GM12878 (cell line): Measurements from ENCODE around the gene RNF121. TPM values are rescaled to one million over a fixed set of nuclear protein-coding genes. Genes with fewer than 3 reads are reported as not detected.

Experiments used
- BCL11A ChIP-seq: IDR thresholded peaks from 2 replicates; pipeline ENCODE4 v1.6.1; 2011; ENCODE audit warnings: low read depth, low read length
- KLF5 ChIP-seq: fragments of 450-650 bp; IDR thresholded peaks from 2 replicates; pipeline ENCODE4 v1.6.1; 2014; ENCODE audit warnings: mild to moderate bottlenecking; ENCODE audit not compliant: partially characterized antibody
- MXI1 ChIP-seq: fragments of 150-350 bp; IDR thresholded peaks from 2 replicates; pipeline ENCODE4 v1.6.1; 2011; ENCODE audit warnings: low read depth, mild to moderate bottlenecking, inconsistent platforms, low read length, improper control_type of control experiment
- NBN ChIP-seq: fragments of 450-650 bp; IDR thresholded peaks from 2 replicates; pipeline ENCODE4 v1.6.1; 2016
- NFYA ChIP-seq: IDR thresholded peaks from 2 replicates; pipeline ENCODE4 v1.6.1; 2011; ENCODE audit warnings: low read depth, mild to moderate bottlenecking, low read length, improper control_type of control experiment, borderline replicate concordance
- PAX5 ChIP-seq: IDR thresholded peaks from 2 replicates; pipeline ENCODE4 v1.6.1; 2011; ENCODE audit warnings: low read depth, low read length, borderline replicate concordance
- PAX8 ChIP-seq: fragments of 450-650 bp; IDR thresholded peaks from 2 replicates; pipeline ENCODE4 v1.6.1; 2017; ENCODE audit warnings: mild to moderate bottlenecking, moderate library complexity
- RBBP5 ChIP-seq: fragments of 200-600 bp; sonication (generic); conservative IDR thresholded peaks from 2 replicates; pipeline ENCODE4 v1.6.1; 2016
- SMAD5 ChIP-seq: IDR thresholded peaks from 2 replicates; pipeline ENCODE4 v1.6.1; 2016; ENCODE audit warnings: antibody characterized with exemption, low read depth
- SPI1 ChIP-seq: IDR thresholded peaks from 2 replicates; pipeline ENCODE4 v1.6.1; 2011; ENCODE audit warnings: low read depth, mild to moderate bottlenecking, low read length, moderate library complexity, borderline replicate concordance; ENCODE audit not compliant: insufficient read depth
- SREBF1 ChIP-seq: IDR thresholded peaks from 2 replicates; pipeline ENCODE4 v1.6.1; 2012; ENCODE audit warnings: mild to moderate bottlenecking, low read length
- WRNIP1 ChIP-seq: IDR thresholded peaks from 2 replicates; pipeline ENCODE4 v1.6.1; 2011; ENCODE audit warnings: low read depth, low read length, improper control_type of control experiment, borderline replicate concordance
- polyA plus RNA-seq, 11 experiments: library from polyadenylated mRNA; depleted of rRNA in 4 of 11; unstranded in 6 of 11; stranded (reverse) in 5 of 11; fragments of >200 nt; fragmentation: Nextera tagmentation in 4 of 11; fragmentation: Illumina TruSeq in 1 of 11; extraction: Ambion mirVana in 4 of 11; extraction: Trizol in 1 of 11; gene quantifications; 1 replicate in 1 of 11; 2 replicates in 10 of 11; pipeline versions ENCODE4 v1.2.1 to v1.2.3, GENCODE V29; 2011 to 2016; ENCODE audit warnings: inconsistent platforms in 2 of 11, missing spikeins in 2 of 11, low read depth in 1 of 11
- total RNA-seq, 4 experiments: library from RNA; depleted of rRNA in 3 of 4; stranded (reverse); fragments of >200 nt in 3 of 4; fragmentation: Illumina TruSeq in 1 of 4; extraction: Trizol in 1 of 4; gene quantifications; 2 replicates each; pipeline versions ENCODE4 v1.2.1 to v1.2.3, GENCODE V29; 2013 to 2021
- TF ChIP-seq, protein P1 (sequence below): IDR thresholded peaks from 2 replicates; pipeline ENCODE4 v1.6.1; 2011; ENCODE audit warnings: low read depth, mild to moderate bottlenecking, low read length, moderate library complexity, borderline replicate concordance; ENCODE audit errors: extremely low read depth
- TF ChIP-seq, protein P2 (sequence below): fragments of 450-650 bp; IDR thresholded peaks from 2 replicates; pipeline ENCODE4 v1.6.1; 2017; ENCODE audit warnings: low read depth, mild to moderate bottlenecking, moderate library complexity
- TF ChIP-seq, protein P3 (sequence below): fragments of 450-650 bp; IDR thresholded peaks from 2 replicates; pipeline ENCODE4 v1.6.1; 2017; ENCODE audit warnings: mild to moderate bottlenecking, low read depth, inconsistent platforms; ENCODE audit not compliant: poor library complexity, severe bottlenecking
- TF ChIP-seq, protein P4 (sequence below), 3 experiments: IDR thresholded peaks in 2 of 3; conservative IDR thresholded peaks in 1 of 3; 2 replicates each; pipeline ENCODE4 v1.5.1; 2011; ENCODE audit warnings: low read depth in 3 of 3, low read length in 3 of 3, mild to moderate bottlenecking in 3 of 3, control low read depth in 2 of 3, moderate library complexity in 2 of 3, inconsistent platforms in 1 of 3, mixed read lengths in 1 of 3; ENCODE audit not compliant: control insufficient read depth in 2 of 3, insufficient read depth in 1 of 3; ENCODE audit errors: extremely low read depth in 1 of 3
- TF ChIP-seq, protein P5 (sequence below): IDR thresholded peaks from 2 replicates; pipeline ENCODE4 v1.6.1; 2012; ENCODE audit warnings: low read depth, low read length, improper control_type of control experiment
- TF ChIP-seq, protein P6 (sequence below): IDR thresholded peaks from 2 replicates; pipeline ENCODE4 v1.6.1; 2012; ENCODE audit warnings: low read depth, low read length, improper control_type of control experiment
- TF ChIP-seq, protein P7 (sequence below): fragments of 450-650 bp; conservative IDR thresholded peaks from 2 replicates; pipeline ENCODE4 v1.6.1; 2017; ENCODE audit warnings: mild to moderate bottlenecking, moderate library complexity

RNF121 gene
- total and polyA plus RNA-seq, 10 of the 15 experiments (the other 5 are each of a cell fraction or from before 2014, with no cell fraction given): 8.6 to 73.7 (median 32.7) TPM

DNA sequence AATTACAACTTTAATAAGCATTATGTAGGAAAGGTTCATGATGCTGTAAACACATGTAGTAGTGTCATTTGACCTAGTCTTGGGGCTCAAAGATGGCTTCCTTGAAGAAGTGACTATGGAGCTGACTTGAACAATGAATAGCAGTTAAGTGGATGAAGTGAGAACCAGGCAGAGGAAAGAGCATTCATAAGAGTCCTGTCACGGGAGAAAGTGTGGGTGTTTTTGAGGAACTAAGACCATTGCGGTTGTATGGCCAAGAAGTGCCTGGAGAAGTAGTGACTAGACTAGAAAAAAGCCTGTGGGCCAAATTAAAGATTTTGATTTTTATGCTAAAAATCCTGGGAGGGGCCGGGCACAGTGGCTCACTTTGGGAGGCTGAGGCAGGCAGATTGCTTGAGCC lies 62.6 kb downstream of the RNF121 start (continued):
- TF ChIP-seq, protein P1, sequence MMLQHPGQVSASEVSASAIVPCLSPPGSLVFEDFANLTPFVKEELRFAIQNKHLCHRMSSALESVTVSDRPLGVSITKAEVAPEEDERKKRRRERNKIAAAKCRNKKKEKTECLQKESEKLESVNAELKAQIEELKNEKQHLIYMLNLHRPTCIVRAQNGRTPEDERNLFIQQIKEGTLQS: no peak
- TF ChIP-seq, protein P2, sequence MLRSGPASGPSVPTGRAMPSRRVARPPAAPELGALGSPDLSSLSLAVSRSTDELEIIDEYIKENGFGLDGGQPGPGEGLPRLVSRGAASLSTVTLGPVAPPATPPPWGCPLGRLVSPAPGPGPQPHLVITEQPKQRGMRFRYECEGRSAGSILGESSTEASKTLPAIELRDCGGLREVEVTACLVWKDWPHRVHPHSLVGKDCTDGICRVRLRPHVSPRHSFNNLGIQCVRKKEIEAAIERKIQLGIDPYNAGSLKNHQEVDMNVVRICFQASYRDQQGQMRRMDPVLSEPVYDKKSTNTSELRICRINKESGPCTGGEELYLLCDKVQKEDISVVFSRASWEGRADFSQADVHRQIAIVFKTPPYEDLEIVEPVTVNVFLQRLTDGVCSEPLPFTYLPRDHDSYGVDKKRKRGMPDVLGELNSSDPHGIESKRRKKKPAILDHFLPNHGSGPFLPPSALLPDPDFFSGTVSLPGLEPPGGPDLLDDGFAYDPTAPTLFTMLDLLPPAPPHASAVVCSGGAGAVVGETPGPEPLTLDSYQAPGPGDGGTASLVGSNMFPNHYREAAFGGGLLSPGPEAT: peak; percentile 84
- TF ChIP-seq PAX5 (peak; percentile 62; the same call in 1 of the 2 replicates), WRNIP1 (no peak), NBN (peak; percentile 92), SPI1 (peak; percentile 67), MXI1 (peak; percentile 47; the same call in 1 of the 2 replicates), PAX8 (no peak), RBBP5 (no peak), NFYA (no peak), SREBF1 (no peak), KLF5 (no peak), BCL11A (peak; percentile 94), SMAD5 (no peak)
- TF ChIP-seq, protein P3, sequence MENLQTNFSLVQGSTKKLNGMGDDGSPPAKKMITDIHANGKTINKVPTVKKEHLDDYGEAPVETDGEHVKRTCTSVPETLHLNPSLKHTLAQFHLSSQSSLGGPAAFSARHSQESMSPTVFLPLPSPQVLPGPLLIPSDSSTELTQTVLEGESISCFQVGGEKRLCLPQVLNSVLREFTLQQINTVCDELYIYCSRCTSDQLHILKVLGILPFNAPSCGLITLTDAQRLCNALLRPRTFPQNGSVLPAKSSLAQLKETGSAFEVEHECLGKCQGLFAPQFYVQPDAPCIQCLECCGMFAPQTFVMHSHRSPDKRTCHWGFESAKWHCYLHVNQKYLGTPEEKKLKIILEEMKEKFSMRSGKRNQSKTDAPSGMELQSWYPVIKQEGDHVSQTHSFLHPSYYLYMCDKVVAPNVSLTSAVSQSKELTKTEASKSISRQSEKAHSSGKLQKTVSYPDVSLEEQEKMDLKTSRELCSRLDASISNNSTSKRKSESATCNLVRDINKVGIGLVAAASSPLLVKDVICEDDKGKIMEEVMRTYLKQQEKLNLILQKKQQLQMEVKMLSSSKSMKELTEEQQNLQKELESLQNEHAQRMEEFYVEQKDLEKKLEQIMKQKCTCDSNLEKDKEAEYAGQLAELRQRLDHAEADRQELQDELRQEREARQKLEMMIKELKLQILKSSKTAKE: peak; percentile 65
- TF ChIP-seq, protein P4, sequence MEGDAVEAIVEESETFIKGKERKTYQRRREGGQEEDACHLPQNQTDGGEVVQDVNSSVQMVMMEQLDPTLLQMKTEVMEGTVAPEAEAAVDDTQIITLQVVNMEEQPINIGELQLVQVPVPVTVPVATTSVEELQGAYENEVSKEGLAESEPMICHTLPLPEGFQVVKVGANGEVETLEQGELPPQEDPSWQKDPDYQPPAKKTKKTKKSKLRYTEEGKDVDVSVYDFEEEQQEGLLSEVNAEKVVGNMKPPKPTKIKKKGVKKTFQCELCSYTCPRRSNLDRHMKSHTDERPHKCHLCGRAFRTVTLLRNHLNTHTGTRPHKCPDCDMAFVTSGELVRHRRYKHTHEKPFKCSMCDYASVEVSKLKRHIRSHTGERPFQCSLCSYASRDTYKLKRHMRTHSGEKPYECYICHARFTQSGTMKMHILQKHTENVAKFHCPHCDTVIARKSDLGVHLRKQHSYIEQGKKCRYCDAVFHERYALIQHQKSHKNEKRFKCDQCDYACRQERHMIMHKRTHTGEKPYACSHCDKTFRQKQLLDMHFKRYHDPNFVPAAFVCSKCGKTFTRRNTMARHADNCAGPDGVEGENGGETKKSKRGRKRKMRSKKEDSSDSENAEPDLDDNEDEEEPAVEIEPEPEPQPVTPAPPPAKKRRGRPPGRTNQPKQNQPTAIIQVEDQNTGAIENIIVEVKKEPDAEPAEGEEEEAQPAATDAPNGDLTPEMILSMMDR (IDR thresholded peaks at IDR 0.05 in 2 of 3, conservative IDR thresholded peaks at IDR 0.05 in 1 of 3; ENCODE audit: control insufficient read depth in 2 of 3, extremely low read depth in 1 of 3, insufficient read depth in 1 of 3, low read depth in 3 of 3, low read length in 3 of 3): no peak
- TF ChIP-seq, protein P5, sequence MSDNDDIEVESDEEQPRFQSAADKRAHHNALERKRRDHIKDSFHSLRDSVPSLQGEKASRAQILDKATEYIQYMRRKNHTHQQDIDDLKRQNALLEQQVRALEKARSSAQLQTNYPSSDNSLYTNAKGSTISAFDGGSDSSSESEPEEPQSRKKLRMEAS: no peak
- TF ChIP-seq, protein P6, sequence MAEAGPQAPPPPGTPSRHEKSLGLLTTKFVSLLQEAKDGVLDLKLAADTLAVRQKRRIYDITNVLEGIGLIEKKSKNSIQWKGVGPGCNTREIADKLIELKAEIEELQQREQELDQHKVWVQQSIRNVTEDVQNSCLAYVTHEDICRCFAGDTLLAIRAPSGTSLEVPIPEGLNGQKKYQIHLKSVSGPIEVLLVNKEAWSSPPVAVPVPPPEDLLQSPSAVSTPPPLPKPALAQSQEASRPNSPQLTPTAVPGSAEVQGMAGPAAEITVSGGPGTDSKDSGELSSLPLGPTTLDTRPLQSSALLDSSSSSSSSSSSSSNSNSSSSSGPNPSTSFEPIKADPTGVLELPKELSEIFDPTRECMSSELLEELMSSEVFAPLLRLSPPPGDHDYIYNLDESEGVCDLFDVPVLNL: no peak
- TF ChIP-seq, protein P7, sequence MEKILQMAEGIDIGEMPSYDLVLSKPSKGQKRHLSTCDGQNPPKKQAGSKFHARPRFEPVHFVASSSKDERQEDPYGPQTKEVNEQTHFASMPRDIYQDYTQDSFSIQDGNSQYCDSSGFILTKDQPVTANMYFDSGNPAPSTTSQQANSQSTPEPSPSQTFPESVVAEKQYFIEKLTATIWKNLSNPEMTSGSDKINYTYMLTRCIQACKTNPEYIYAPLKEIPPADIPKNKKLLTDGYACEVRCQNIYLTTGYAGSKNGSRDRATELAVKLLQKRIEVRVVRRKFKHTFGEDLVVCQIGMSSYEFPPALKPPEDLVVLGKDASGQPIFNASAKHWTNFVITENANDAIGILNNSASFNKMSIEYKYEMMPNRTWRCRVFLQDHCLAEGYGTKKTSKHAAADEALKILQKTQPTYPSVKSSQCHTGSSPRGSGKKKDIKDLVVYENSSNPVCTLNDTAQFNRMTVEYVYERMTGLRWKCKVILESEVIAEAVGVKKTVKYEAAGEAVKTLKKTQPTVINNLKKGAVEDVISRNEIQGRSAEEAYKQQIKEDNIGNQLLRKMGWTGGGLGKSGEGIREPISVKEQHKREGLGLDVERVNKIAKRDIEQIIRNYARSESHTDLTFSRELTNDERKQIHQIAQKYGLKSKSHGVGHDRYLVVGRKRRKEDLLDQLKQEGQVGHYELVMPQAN: no peak
